GM10248 (cell line): ENCODE data around the gene SLAMF1.

Experiments used
- CTCF ChIA-PET: fragments of 300-600 bp; sonication (Branson Sonifier 250); formaldehyde crosslinking; extraction: SDS; loops from one replicate; lab custom pipeline; 2021; ENCODE audit warnings: antibody characterized with exemption; lab: Yijun Ruan, JAX
- POLR2A ChIA-PET: fragments of 350-650 bp; sonication (Branson Sonifier 250); formaldehyde crosslinking; extraction: SDS; loops from one replicate; lab custom pipeline; 2020; ENCODE audit warnings: antibody characterized with exemption; lab: Yijun Ruan, JAX
- DNase-seq: peaks from one replicate; pipeline ENCODE4 v3.0.0; 2012; ENCODE audit errors: extremely low spot score
- TF ChIP-seq, protein P1 (sequence below): IDR thresholded peaks from 2 replicates; pipeline ENCODE4 v1.5.1; 2012; ENCODE audit warnings: mild to moderate bottlenecking, low read depth; ENCODE audit errors: extremely low read depth, missing control alignments, control extremely low read depth

The SLAMF1 gene

DNA sequence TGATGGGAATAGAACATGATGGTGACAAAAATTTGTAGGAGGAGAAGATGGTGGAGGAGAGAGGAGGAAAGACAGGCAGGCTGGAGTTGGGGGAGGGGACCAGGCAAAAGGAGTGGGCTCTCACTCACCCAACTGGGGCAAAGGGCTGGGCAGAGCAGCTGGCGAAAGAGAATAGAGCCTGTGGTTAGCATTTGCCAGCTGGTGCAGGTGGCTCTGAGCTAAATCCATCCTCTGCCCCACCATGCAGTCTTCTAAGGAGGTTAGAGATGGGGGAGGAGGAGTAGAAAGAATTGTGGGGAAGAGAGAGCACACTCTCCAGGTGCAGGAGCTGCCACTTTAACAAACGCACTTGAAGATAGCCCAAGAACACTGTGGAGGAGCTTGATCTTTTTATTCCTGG, 27.6 kb upstream of the SLAMF1 start:
- POLR2A ChIA-PET, result interaction anchor here (1.5 kb wide), 1 partner anchor 45 kb away, joined by 6 read pairs; no protein-coding TSS in a partner anchor

DNA sequence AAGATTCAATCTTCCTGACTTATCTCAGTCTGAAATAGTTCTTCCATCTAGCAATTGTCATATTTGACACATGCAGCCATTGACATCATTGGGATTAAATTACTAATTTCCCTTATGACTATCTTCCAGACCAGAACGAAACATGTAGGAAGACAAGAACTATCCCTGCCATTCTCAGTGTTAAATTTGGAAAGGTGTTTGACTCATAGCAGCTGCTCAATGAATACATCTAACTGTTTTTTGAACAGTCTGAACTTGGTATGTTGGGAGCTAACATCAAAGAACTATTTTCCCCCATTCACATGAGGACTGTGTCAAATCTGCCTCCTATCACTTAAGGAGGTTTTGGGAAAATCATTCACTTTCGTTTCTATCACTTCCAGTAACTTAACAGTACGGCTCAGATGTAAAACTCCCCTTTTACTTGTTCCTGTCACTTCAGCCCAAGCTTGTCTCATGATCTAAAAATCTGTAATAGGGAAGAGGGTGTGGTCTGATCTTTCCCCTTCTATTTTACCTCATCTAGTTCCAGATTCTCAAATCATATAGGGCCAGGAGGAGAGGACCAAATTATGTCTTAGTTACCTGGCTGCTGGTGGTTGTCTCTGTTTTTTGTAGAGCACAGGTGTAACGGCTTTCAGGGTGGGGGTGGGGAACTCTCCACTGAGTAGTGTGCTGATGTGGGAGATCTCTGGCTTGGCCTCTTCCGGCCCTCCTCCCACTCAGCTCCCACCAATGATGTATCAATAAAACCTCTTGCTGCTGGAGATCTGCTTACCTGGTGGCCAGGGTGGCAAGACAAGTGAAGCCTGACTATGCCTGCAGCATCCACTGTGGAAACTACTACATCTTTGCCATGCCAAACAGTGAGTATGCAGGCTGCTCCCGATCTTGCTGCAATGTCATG, 26.2 kb upstream of the SLAMF1 start:
- TF ChIP-seq, protein P1, sequence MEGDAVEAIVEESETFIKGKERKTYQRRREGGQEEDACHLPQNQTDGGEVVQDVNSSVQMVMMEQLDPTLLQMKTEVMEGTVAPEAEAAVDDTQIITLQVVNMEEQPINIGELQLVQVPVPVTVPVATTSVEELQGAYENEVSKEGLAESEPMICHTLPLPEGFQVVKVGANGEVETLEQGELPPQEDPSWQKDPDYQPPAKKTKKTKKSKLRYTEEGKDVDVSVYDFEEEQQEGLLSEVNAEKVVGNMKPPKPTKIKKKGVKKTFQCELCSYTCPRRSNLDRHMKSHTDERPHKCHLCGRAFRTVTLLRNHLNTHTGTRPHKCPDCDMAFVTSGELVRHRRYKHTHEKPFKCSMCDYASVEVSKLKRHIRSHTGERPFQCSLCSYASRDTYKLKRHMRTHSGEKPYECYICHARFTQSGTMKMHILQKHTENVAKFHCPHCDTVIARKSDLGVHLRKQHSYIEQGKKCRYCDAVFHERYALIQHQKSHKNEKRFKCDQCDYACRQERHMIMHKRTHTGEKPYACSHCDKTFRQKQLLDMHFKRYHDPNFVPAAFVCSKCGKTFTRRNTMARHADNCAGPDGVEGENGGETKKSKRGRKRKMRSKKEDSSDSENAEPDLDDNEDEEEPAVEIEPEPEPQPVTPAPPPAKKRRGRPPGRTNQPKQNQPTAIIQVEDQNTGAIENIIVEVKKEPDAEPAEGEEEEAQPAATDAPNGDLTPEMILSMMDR, result no peak
- ChIA-PET CTCF (interaction anchor here (0.7 to 6.3 kb wide), 19 partner anchors 8 to 281 kb away, joined by 3 to 48 read pairs (median 5); partner anchors contain the start of genes ITLN2 and SLAMF1), POLR2A (interaction anchor here (0.7 to 1.4 kb wide), 2 partner anchors 46 to 623 kb away, joined by 5 to 11 read pairs; no protein-coding TSS in a partner anchor)
- DNase-seq, result no peak

More for the DNA sequence above, 27.6 kb upstream of the SLAMF1 start:
- CTCF ChIA-PET, result interaction anchor here (1.1 to 6.3 kb wide), 22 partner anchors 9 to 316 kb away, joined by 3 to 48 read pairs (median 10); partner anchors contain the start of genes ITLN2 and SLAMF1
- TF ChIP-seq, protein P1, result no peak
- no peak for DNase-seq

DNA sequence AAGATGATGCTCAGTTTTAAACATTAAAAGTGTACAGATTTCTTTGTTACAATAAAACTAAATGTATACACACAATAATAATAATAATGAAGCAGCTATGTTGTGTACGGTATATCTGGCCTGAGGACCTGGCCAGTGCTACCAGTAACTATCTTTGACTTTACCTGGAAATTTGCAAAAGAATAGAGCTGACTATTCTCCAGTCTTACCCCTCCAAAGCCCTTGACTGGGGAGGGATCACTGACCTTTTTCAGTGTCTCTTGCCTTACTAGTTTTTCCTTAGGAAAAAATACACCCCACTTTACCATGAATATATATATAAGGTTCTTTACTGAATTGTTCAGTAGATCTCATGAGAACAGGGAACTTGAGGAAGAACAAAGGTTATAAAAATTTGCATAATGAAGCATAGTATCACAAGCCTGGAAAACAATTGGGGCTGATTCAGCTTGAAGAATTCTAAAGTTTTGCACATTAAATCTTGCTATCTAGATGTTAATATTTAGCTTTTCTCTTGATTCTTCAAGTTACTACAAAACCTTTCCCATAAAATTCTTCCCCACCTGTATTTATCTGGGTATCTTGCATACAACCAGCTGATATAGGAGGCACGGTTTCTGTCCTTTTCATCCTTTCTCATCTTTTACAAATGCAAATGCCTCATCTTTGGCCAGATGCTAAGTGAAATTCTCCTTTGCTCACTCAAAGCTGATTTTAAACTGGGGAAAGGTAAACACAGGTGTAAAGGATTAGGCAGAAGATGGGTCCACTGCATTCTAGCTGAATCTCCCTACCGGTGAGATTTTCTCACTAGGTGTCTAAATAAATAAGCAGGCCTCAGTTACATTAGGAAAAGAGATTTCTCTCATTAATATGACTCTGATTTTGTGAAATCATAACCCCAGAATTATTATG, 25.0 kb upstream of the SLAMF1 start:
- ChIA-PET POLR2A (interaction anchor here (0.6 kb wide), 1 partner anchor 9 kb away, joined by 3 read pairs; no protein-coding TSS in a partner anchor), CTCF (interaction anchor here (0.6 to 6.3 kb wide), 12 partner anchors 7 to 318 kb away, joined by 3 to 48 read pairs (median 4); partner anchors contain the start of genes ITLN2 and SLAMF1)
- DNase-seq, result no peak
- TF ChIP-seq, protein P1, result no peak

DNA sequence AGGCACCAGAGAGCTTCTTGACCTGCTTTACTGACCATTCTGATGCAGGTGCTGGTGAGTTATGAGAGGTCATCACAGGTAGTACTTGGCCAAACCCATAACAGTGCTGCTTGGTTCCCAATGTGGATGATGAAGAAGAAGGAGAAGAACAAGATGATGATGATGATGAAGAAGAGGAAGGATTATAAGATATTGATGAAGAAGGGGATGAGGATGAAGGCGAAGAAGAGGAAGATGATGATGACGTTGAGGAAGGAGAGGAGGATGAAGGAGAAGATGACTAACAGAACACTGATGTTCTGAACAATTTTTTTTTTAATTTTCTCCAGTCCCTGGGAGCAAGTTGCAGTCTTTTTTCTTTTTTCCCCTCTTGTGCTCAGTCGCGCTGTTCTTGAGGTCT, 23.9 kb upstream of the SLAMF1 start:
- ChIA-PET POLR2A (no interaction called here), CTCF (interaction anchor here (4.1 to 6.3 kb wide), 2 partner anchors 10 kb away, joined by 17 to 48 read pairs; no protein-coding TSS in a partner anchor)
- TF ChIP-seq, protein P1, result no peak
- DNase-seq, result no peak

DNA sequence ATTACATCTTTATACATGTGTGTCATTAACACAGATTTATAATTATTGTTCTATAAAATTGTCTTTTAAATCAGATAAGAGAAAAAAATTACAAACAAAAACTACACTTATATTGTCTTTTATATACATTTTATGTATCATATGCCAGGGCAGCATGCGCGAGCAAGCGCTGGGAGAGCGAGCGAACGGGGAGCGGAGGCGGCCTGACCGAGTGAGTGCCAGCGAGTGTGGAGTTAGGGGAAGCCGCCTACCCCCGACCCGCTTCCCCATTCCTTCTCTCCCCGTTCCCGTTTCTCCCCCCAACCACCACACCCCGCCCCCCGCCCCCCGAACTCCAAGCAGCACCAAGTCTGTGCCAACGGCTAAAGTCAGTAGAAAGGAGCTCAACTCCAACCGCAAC, 23.0 kb upstream of the SLAMF1 start:
- ChIA-PET POLR2A (no interaction called here), CTCF (interaction anchor here (4.1 kb wide), 1 partner anchor 11 kb away, joined by 17 read pairs; no protein-coding TSS in a partner anchor)
- TF ChIP-seq, protein P1, result no peak
- DNase-seq, result no peak
